Thyroid gland (tissue), 4 donors: ENCODE data around the gene CLCN2. TPM values are rescaled to one million over a fixed set of nuclear protein-coding genes. Genes with fewer than 3 reads are reported as not detected.
A peak's percentile ranks its signal among the peaks of the same experiment; 100 is the strongest.

ENCODE experiments used
- DNase-seq, 2 donors: peaks; one replicate each; pipeline ENCODE4 v3.0.0-alpha.2; 2019
- H3K27ac ChIP-seq, 3 donors: fragments of 200-600 bp; sonication (generic); 1 replicate in 2 of 3; 2 replicates in 1 of 3; pipeline ENCODE4 v1.5.1; 2016 to 2019; ENCODE audit warnings: mild to moderate bottlenecking in 1 of 3, moderate library complexity in 1 of 3
- H3K27me3 ChIP-seq: fragments of 200-600 bp; sonication (generic); one replicate; pipeline ENCODE4 v1.5.1; 2019
- H3K36me3 ChIP-seq, 2 donors: fragments of 200-600 bp; sonication (generic); one replicate each; pipeline ENCODE4 v1.5.1; 2016 to 2019
- H3K4me1 ChIP-seq, 2 donors: fragments of 200-600 bp; sonication (generic); one replicate each; pipeline ENCODE4 v1.5.1; 2017 to 2019
- H3K4me3 ChIP-seq, 3 donors: fragments of 200-600 bp; sonication (generic); replicated peaks in 1 of 3; 1 replicate in 2 of 3; 2 replicates in 1 of 3; pipeline ENCODE4 v1.5.1; 2016; ENCODE audit warnings: mild to moderate bottlenecking in 1 of 3
- H3K9me3 ChIP-seq: fragments of 200-600 bp; sonication (generic); one replicate; pipeline ENCODE4 v1.5.1; 2017
- CTCF ChIP-seq, 6 experiments: fragments of 200-600 bp in 3 of 6; fragments of 450-650 bp in 3 of 6; sonication (generic) in 3 of 6; IDR thresholded peaks; one replicate each; pipeline ENCODE4 v1.5.1; 2016 to 2019; ENCODE audit warnings: antibody characterized with exemption in 6 of 6, mild to moderate bottlenecking in 2 of 6, inconsistent platforms in 1 of 6, moderate library complexity in 1 of 6
- POLR2A ChIP-seq, 2 donors: fragments of 450-650 bp; IDR thresholded peaks; one replicate each; pipeline ENCODE4 v1.6.1; 2017; ENCODE audit warnings: antibody characterized with exemption in 2 of 2, mild to moderate bottlenecking in 2 of 2, moderate library complexity in 1 of 2
- WGBS, 2 donors: methylation state at CpG; one replicate each; pipeline ENCODE4 v1.1.5; 2017; 5-methylcytosine and 5-hydroxymethylcytosine counted together
- intact Hi-C: fragments of 100-400 bp; cut with DNase I; formaldehyde crosslinking; loops from one replicate; pipeline ENCODE4 v1.15.1; 2023
- total RNA-seq, 4 donors: library from RNA; depleted of rRNA; stranded (reverse); fragments of >200 nt; gene quantifications; one replicate each; pipeline ENCODE4 v1.2.3, GENCODE V29; 2016

The CLCN2 gene
- total RNA-seq, 4 donors from 2014 or later = 4.3 to 7.6 (median 5.2) TPM

DNA sequence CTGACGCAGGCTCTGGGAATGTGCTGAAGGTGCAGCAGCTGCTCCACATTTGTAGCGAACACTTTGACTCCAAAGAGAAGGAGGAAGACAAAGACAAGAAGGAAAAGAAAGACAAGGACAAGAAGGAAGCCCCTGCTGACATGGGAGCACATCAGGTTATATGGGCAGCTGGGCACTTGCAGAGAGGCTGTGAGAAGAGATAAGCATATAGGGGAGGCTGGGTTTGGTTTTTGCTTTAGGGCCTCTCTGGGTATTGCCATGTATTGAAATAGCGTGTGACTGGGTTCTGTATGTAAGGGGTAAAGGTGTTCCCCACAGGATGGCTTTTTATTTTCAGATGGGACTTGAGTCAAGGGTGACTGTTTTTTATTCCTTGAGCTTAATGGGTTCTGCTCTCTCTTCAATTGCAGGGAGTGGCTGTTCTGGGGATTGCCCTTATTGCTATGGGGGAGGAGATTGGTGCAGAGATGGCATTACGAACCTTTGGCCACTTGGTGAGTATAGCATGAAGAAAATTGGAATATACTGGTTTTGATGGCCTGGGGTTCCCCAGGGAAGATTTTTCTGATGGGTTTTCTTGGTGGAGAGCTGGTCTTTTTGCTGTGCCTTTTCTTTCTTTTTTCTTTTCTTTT, 54.9 kb downstream of the CLCN2 start:
- Histone ChIP-seq H3K4me1 (no peaks in the 10 kb centered on the region), H3K27me3 (no peaks in the 10 kb centered on the region), H3K36me3 (peaks cover 68 to 69% of the 10 kb centered on the region in 2 donors), H3K27ac (no peak overlapping the region), H3K9me3 (no peaks in the 10 kb centered on the region), H3K4me3 (no peak overlapping the region)
- 94 to 95% methylated on average over 4 of the region's 4 CpGs for WGBS, 2 donors
- no peak for TF ChIP-seq CTCF (IDR thresholded peaks at IDR 0.05)
- intact Hi-C loops = no loop called here
- DNase-seq = no peak

DNA sequence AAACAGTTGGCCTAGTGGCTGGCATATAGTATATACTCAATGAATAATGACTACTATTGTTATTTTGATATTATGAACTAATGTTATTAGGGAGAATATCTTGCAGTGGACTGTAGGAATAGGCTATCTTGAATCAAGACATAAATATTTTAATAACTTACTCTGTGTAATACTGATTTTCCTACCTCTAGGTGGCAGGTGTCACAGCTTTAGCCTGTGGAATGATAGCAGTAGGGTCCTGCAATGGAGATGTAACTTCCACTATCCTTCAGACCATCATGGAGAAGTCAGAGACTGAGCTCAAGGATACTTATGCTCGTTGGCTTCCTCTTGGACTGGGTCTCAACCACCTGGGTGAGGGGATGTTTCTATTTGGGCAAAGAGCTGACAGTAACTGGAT, 55.8 kb downstream of the CLCN2 start:
- Histone ChIP-seq H3K27me3 (no peaks in the 10 kb centered on the region), H3K36me3 (peaks cover 72 to 73% of the 10 kb centered on the region in 2 donors), H3K4me3 (no peak overlapping the region), H3K27ac (no peak overlapping the region), H3K9me3 (no peaks in the 10 kb centered on the region), H3K4me1 (peaks cover 0 to 2% of the 10 kb centered on the region in 2 donors)
- intact Hi-C loops = no loop called here
- no peak for DNase-seq
- 40 to 48% methylated on average over 1 of the region's 1 CpG for WGBS, 2 donors
- peak in 1 of 6 experiments; percentile 26 for TF ChIP-seq CTCF (IDR thresholded peaks at IDR 0.05)
- no peak for TF ChIP-seq POLR2A (IDR thresholded peaks at IDR 0.05)

- intact Hi-C loops = loop anchor here (5.0 kb wide), 1 partner anchor 123 kb away; no protein-coding TSS in a partner anchor
These were observed 61.1 kb downstream of the CLCN2 start for GRCh38 chr3:184300378-184300720.

GRCh38 chr3:184299488-184300377, 61.7 kb downstream of the CLCN2 start:
- Histone ChIP-seq H3K4me3 (peak overlapping the region; percentile 56 to 88 (median 56)), H3K27me3 (no peaks in the 10 kb centered on the region), H3K4me1 (peaks cover 11 to 13% of the 10 kb centered on the region in 2 donors), H3K27ac (peak overlapping the region in 1 of 3 donors; percentile 54), H3K9me3 (no peaks in the 10 kb centered on the region), H3K36me3 (peaks cover 36 to 41% of the 10 kb centered on the region in 2 donors)
- WGBS, 2 donors = 21 to 22% methylated on average over 23 to 26 of the region's 29 CpGs
- DNase-seq = no peak
- intact Hi-C loops = loop anchor here (5.0 kb wide), 1 partner anchor 122 kb away; no protein-coding TSS in a partner anchor
- TF ChIP-seq CTCF (IDR thresholded peaks at IDR 0.05) (no peak), POLR2A (IDR thresholded peaks at IDR 0.05) (no peak)

More at GRCh38 chr3:184300378-184300720, 61.1 kb downstream of the CLCN2 start:
- H3K4me3 ChIP-seq = peak overlapping the region in 1 of 3 donors; percentile 56
- TF ChIP-seq POLR2A (IDR thresholded peaks at IDR 0.05) (no peak), CTCF (IDR thresholded peaks at IDR 0.05) (no peak)
- H3K4me1 ChIP-seq = peaks cover 11 to 13% of the 10 kb centered on the region in 2 donors
- no peak overlapping the region for H3K27ac ChIP-seq
- 84 to 87% methylated on average over 3 of the region's 3 CpGs for WGBS, 2 donors
- no peaks in the 10 kb centered on the region for H3K9me3 ChIP-seq
- no peak for DNase-seq
- H3K36me3 ChIP-seq = peaks cover 39 to 44% of the 10 kb centered on the region in 2 donors
- H3K27me3 ChIP-seq = no peaks in the 10 kb centered on the region
